Suprapubic skin (tissue), 4 donors: Measurements from ENCODE around the gene SASH1.

Experiments used
- CTCF ChIP-seq, 2 donors: fragments of 200-600 bp in 1 of 2; fragments of 450-650 bp in 1 of 2; sonication (generic) in 1 of 2; IDR thresholded peaks; one replicate each; pipeline ENCODE4 v1.5.1; 2016 to 2019; ENCODE audit warnings: antibody characterized with exemption in 2 of 2, mild to moderate bottlenecking in 1 of 2, moderate library complexity in 1 of 2
- POLR2A ChIP-seq, 2 donors: fragments of 450-650 bp; IDR thresholded peaks; one replicate each; pipeline ENCODE4 v1.6.1; 2017; ENCODE audit warnings: antibody characterized with exemption in 2 of 2, mild to moderate bottlenecking in 2 of 2, moderate library complexity in 2 of 2
- POLR2AphosphoS5 ChIP-seq, 3 donors: sonication (generic); formaldehyde crosslinking; IDR thresholded peaks; one replicate each; pipeline ENCODE4 v1.6.1; 2017; ENCODE audit warnings: antibody characterized with exemption in 3 of 3

- TF ChIP-seq CTCF (IDR thresholded peaks at IDR 0.05) (no peak), POLR2A (IDR thresholded peaks at IDR 0.05) (no peak), POLR2AphosphoS5 (IDR thresholded peaks at IDR 0.05) (no peak)
These were observed 157.8 kb downstream of the SASH1 start for GRCh38 chr6:148500402-148500801.
